HG03432 (cell line): ENCODE results near the gene ABL1.

ENCODE experiments used
- ATAC-seq: cut with Tn5 transposase; IDR thresholded peaks from one replicate; pipeline ENCODE4 v1.9.1; 2021; ENCODE audit warnings: mild to moderate bottlenecking, moderate library complexity; ENCODE audit not compliant: unreplicated experiment

ABL1 gene

DNA sequence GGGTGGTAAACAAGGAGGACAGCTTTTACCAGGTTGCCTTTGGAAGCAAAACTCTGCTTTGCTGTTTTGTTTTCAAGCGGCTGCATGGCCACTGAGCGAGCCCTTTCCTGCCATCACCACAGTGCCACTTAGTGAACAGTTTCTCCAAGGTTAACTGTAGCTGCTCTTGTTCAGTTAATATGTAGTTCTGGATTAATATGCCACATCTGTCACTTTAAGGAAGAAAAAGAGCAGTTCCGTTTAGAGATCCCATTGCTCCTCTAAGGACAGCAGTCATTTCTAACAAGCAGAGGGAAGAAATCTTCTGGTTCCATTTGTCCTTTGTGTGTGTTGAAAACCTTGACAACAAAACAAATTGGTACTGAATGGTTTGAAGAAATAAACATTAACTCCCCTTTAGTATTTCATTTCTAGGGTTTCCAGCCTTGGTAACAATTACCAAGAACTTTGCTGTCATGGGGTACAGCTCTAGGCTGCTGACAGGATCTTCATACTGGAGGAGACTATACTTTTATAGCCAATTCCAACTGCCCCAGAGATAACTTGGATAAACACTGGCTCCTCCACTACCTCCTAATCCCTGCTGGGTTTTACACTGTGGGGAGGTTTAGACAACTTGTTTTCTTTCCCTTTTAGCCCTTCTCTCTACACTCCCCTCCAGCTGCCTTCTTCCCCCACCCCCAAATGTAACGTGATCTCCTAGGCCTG lies 10.3 kb upstream of the ABL1 start:
- no peak for ATAC-seq

DNA sequence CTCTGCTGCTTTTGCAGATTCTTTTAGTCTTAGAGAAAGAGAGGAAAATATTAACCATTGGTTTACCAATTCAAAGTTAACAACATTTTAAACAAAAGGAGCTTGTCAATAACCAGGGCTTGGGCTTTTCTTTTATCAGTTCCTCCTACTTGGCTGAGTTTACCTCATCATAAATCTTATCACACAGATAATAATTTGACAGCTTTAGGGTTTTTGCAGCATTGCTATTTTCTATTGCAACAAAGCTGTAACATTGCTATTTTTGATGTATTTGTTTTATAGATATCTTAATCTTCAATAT lies 9.8 kb upstream of the ABL1 start:
- no peak for ATAC-seq

DNA sequence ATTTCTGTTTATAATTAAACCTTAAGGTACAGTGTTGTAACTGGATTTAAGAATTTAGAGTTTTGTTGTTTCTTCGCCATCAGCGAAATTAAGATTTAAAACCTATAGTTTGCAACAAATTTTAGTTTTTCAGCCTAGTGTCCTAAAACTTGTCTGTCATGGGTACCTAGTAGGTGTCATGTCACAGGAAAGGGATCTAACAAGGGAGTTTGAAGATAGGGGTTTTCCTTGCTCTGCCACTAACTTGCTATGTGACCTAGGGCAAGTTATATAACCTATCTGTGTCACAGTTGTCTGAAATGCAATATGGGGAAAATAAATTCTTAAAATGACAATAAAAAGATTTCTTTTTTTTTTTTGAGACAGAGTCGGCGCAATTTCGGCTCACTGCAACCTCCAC lies 9.2 kb upstream of the ABL1 start:
- no peak for ATAC-seq

DNA sequence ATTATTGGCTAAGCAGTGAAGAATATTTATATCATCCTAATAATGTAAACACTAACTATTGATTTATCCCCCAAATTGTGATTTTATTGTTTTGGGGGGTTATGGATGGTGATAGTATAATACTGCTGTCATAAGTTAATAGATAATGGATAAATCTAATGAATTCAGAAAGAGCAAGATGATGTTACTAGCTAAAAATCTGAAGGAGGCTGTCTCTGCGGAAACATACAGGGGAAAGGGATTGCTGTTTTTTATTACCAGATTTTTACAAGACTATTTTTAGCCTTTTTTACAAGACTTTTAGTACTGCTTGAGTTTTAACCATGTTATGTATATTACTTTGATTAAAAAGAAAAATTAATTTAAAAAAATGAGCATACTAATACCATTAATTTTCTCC lies 5.3 kb upstream of the ABL1 start:
- no peak for ATAC-seq

DNA sequence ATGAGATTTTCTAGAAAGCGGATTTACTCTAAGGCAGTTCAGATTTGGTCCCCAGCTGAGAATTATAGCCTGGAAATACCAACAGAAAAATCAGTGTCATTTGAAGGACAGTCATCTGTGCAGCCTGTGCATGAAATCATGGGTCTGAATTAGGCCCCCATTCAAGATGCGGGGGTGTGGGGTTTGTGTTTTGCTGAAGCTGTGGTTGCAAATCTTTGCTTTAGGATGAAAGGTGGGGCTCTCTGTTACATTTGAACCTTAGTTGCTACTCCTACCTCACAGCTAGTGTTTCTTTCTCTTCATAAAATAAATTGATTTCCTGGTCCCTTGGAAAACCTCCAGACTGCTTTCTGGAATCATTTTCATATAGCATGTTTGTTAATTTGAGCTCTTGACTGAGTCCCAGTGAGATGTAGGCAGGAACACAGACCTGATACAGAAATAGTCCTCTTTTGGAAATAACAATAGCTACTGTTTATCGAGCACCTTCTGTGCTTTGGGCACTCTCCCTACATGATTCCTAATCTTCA lies 4.8 kb upstream of the ABL1 start:
- ATAC-seq, result no peak

DNA sequence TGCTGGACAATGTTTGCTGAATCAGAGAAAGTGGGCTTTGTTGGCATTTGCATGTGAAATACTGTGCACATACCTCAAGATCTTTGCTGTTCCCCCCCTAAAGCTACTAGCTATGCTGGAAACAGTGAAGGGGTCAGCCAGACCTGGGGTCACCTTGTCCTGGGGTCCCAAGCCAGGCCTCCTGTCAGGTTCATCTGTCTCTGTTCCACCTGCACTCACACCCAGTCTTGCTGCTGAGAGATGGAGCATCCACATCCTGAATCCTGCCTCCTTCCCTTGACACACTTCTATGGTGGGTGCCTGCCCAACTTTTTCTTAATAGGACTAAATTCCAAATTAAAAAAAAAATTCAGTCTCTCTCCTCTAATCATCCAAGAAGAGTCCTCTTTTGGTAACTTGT lies 4.0 kb upstream of the ABL1 start:
- ATAC-seq, result no peak

DNA sequence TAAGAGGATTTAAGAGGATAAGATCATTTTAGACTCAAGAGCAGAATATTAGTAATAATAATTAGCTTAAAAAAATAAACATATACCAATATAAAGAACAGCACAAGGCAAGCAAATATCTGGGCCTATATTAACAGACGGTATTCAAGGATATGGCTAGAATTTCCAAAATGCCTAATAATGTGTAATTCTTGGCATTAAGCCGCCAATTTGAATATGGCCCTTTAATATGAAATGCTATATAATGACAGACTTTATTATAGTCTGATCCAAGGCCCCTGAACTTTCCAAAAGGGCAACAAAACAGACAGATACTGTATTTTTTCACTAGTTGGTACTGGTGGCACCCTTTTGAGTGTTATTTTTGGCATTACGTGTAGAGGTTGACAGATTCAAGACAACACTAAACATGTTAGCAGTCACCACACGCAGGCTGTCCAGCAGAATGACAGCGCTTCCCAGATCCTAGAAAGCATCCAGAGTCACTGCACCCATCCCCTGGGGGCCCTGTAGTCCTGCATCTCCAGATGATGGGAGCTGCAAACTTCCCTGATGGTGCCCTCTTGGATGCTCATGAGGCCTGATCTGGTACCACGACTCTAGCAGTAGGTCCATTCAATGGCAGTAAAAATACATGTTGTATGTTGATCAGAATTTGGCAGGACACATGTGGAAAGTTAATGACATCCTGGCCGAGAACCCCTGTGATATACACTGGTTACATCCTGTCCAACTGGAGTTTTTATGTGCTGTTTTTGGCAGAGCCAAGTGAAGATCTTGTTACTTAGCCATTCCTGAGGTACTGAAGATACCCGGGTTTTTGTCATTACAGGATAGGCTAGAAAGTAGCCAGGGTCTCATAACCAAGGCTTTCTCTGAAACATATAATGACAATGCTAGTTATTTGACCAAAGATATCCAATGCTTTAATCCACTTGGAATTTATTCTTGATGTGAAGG lies 1.7 kb upstream of the ABL1 start:
- no peak for ATAC-seq

DNA sequence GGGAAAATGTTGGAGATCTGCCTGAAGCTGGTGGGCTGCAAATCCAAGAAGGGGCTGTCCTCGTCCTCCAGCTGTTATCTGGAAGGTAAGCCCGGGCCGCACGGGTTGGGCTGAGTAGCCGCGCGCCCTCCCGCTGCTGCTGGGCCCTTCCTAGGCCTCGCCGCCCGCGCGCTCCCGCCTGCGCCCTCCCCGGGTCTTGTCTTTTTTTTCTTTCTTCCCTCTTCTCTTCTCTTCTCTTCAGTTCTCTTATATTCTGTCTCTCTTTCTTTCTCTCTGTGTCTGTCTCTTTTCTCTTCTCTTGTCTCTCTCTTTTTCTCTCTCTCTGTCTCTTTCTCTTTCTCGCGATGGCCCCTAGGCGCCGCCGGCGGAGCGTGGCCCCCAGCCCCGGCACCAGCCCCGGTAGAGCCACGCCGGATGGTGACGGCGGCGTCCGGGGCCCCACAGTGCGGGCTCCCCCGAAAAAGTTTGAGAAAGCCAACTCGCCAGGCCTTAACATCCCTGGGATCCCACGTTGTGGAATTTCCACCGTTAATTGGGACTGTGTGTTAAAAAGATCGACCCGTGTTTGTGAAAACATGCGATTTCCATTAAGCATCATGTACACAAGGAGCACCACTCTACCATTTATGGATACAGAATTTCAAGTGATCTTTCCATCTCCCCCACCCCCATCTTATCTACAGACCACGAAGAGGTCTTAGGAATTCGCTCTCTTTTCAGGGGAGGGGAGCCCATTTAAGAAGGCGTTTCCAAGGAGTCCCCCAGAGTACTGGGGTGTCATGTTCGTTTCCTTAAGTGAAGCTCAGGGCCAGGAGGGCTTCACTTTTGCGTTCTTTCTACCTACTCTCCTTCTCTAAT lies 616 bp downstream of the ABL1 start:
- ATAC-seq, result peak; percentile 33

DNA sequence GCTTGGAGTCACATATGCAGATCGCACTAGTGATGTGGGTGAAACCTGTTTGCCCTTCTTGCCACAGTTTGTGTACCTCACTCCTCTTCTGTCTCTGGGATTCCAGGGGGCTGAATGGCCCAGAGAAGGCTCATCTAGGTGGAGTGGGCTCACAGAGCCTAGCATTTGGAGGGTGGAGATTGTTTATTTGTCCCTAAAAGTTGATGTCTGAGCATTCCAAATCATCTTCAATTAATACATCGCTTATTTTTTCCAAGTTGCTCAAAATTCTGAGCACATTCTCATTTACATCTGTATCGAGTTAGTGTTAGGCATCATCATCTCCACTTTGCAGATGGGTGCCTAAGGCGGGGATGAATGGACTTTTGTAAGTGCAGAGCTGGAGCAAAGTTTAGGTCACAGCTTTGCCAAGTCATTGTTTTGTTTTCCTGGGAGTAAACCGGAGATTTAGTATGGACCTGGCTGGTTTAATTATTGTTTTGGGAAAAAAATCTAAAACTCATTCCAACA lies 2.0 kb downstream of the ABL1 start:
- ATAC-seq, result no peak

DNA sequence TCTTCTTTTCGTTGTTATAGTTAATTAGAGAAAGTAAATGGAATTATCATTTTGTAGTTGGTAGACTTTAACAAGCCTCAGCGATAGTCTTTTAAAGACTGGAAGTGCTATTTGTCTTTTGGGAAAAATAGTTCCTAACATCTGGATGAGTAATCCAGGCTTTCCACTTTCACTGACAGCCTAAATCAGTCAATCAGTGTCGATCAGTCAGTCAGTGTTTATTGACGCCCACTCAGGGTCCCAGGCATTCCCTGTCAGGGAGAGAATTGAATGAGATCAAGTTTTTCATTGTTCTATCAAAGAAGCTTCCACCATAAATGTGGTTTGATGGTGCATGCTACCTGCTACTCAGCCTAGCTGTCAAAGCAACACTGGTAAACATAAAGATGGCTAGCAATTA lies 2.6 kb downstream of the ABL1 start:
- no peak for ATAC-seq

DNA sequence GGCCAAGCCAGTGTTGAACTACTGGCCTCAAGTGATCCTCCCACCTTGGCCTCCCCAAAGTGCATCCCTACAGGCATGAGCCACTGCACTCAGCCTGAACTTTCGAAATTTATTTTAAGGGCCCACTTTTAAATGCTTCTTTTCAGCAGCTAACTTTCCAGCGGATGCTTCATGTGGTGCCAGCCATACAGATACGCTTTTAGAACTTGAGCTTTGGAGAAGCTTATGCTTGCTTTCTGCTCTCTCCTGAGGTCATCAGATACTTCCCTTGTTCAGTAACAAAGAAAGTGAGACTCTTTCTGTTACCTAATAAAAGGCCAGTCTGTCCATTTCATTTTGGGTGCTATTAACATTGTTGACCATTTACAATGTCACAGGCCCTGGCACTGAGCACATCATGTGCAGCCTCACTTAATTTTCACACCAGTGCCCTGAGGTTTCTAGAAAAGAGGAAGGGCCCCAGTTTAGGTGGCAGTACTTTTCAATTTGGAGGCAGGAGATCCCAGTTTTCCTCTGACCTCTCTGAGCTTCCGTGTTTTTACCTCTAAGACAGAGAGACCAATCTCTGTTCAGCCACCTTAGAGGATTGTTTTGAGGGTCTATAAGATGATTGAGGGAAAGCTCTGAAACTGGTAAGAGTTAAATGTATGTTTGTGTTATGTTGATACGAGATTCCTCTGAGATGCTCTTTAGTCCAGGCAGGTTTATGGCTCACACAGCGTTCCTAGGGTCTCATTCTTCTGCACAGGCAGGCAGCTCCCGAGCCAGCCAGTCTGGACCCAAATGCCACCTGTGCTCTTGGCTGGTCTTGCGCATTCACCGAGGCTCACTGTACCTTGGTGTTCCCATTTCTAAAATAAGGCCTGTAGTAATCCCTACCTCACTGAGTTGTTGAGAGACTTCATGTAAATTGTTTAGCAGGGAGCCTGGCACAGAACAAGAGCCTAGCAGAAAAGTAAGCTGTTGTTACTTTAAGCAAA lies 4.4 kb downstream of the ABL1 start:
- no peak for ATAC-seq

DNA sequence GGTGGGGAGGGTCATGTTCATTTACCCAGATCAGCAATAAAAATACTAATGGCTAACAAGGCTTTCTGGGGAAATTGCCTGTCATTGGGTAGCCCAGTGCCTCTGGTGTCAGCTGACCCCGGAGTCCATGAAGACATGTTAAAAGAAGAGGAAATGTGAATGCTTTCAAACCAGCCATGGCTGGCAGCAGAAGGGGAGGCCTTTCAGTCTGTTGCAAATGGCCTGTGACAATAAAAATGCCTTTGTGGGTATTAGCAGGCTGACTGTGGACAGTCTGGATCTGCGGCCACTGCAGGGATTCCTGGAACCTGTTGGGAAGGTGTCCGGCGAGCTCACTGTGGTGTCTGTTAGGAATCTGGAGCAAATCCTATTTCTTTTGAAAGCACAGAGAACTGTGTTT lies 7.5 kb downstream of the ABL1 start:
- ATAC-seq, result no peak

DNA sequence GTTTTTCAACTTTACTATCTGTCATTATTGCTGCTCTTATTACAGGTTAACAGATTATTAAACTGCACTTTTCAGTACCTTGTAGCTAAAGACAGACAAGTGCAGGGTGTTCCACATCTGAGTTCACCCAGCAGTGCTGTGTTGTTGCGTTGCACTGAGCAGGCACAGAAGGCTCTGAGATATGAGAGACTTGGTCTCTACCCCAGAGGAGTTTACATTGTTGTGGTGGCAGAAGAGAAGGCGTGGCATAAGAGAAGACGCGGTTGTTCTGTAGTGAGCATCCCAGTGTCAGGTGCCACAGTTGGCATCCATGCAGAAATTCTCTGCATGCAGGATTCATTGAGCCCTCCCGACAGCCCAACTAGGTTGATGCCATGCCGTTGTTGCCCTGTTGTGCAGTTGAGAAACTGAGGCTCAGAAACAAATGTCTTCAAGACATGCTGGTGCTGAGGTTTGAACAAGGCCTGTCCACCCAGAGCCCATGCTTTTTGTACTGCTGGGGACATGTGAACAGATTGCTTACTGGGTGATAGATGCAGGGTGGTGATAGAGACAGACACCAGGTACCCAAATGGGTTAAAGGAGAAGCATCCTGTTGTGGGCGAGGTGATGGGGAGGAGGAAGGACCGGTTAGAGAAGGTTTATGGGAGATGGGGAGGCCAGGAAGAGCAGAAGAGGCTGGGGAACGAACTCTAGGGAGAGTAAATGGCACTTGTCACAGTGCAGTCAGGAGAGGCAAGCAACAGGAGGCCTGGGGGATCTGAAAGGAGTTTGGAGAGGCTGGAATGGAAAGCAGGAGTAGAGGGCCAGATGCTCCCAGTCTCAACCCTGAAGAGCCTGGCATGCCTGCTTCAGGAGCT lies 8.2 kb downstream of the ABL1 start:
- no peak for ATAC-seq

DNA sequence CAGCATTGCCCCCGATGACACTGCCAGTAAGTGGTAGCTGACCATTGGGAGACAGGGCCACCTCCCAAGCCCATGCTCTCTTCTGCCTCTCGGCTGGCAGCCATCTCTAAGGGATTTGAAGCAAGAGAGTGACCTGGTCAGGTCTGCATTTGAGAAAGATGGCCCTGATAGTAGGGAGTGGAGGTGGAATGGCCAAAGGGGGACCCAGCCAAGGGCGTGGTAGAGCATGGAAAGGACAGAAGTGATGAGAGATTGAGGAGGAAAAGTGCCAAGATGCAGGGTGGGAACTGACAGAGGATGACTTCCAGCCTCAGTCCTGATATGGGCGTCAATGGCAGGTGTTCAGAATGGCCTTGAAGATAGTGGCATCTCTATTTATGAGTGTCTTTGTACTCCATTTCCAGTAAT lies 9.0 kb downstream of the ABL1 start:
- ATAC-seq, result no peak

DNA sequence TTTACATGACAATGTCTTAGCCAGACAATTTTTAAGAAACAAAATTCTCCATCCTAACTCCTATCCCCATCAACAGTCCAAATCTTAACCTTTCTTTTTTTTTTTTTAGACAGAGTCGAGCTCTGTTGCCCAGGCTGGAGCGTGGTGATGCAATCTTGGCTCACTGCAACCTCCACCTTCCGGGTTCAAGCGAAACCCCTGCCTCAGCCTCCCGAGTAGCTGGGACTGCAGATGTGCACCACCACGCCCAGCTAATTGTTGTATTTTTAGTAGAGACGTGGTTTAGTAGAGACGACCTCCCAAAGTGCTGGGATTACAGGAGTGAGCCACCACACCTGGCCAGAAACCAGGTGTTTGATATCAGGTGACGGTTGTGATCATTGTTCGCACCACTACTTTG lies 10.2 kb downstream of the ABL1 start:
- ATAC-seq, result no peak

DNA sequence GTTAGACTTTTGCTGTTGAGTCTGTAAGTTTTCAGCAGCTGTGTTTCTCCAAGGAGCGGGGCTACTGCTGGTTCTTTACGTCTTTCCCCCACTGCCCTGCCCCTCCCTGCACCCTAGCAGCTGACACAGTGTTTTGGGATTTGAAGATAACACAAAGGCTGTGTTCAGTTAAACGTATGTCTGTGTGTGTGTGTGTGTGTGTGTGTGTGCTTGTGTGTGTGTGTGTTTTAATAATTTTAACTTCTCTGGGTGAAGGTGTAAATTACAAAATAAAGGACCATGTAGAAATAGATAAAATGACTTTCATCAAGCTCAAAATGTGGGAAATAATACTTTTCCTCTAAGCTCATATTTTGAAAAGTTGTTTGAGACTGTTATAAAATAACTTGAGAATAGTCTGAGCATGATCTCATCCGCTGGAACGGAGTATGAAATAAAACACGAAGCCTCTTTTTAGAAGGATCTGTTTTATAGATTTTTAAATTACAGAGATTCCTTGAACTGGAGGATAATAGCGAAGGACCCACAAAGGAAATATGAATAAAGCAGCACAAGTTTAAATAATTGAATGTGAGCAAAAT lies 10.9 kb downstream of the ABL1 start:
- ATAC-seq, result no peak

DNA sequence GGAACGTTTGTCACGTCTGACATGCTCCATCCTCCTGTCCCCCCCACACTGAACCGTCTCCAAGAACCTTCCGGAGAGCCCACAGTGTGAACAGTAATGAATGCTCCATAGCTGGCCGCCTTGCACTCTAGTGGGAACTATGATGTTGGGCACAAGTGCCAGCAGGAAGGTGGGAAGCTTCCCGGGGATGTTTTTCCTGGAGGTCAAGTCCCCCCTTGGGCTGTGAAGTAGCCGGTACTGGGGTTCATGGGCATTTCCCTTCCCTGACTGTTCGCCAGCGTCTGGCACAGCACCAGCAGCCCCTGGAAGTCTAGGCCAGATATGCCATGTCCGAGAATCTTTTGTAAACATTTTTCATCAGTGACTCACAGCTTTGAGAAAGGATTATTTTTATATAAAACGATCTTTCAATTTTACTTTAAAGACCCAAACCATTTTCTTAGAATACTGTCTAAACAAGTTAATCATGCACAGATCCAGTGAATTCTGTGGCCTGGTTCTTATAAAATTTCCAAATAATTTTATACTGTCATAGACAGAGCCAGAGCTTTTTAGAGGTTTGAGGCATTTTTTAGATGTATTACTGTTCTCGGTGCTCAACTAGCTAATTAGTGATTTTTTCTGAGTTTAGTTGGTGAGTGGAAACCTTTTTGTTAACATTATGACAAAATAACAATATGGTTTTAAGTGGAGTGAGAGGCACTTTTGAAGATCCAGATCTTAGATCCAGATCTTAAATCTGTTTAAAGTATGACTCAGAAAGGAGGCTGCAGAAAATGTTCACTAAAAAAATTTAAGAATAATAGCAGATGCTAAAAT lies 11.6 kb downstream of the ABL1 start:
- no peak for ATAC-seq
